T-helper 17 cell (primary cell): ENCODE results near the gene PNRC2. TPM values are rescaled to one million over a fixed set of nuclear protein-coding genes. Genes with fewer than 3 reads are reported as not detected.
"Not testable (repeated sequence)": the region's sequence is repeated elsewhere in the genome, so short reads cannot be mapped to it uniquely, and the experiment has no call there.

ENCODE experiments used
- ATAC-seq: fragments of 150-1000 bp; cut with Tn5 transposase; 2 replicates; pipeline ENCODE4 v1.10.0; 2021; ENCODE audit warnings: mild to moderate bottlenecking, moderate library complexity
- DNase-seq, 3 donors: peaks; one replicate each; pipeline versions ENCODE4 v3.0.0 to v3.0.0-alpha.2; 2020 to 2021
- H3K9me3 ChIP-seq: one replicate; pipeline ENCODE4 v1.7.0; 2013; ENCODE audit warnings: low read length, mild to moderate bottlenecking; ENCODE audit not compliant: control insufficient read depth, poor library complexity, severe bottlenecking
- H3K27ac Mint-ChIP-seq: one replicate; pipeline ENCODE4 v1.8.0; 2022; ENCODE audit warnings: mild to moderate bottlenecking, moderate library complexity, mixed read lengths
- H3K27me3 Mint-ChIP-seq: one replicate; pipeline ENCODE4 v1.8.0; 2022; ENCODE audit warnings: mixed read lengths
- H3K36me3 Mint-ChIP-seq: one replicate; pipeline ENCODE4 v1.8.0; 2022; ENCODE audit warnings: low read depth, mixed read lengths
- H3K4me1 Mint-ChIP-seq: one replicate; pipeline ENCODE4 v1.8.0; 2022; ENCODE audit warnings: mild to moderate bottlenecking, mixed read lengths
- H3K4me3 Mint-ChIP-seq: one replicate; pipeline ENCODE4 v1.8.0; 2022; ENCODE audit warnings: mild to moderate bottlenecking, moderate library complexity, mixed read lengths
- total RNA-seq, 4 donors: library from RNA in 2 of 4; stranded (reverse) in 2 of 4; gene quantifications; one replicate each; pipeline ENCODE4 v1.2.3 and lab custom pipeline; 2022 to 2026

Gene PNRC2
- total RNA-seq, 2 donors from 2014 or later: 121 to 149 TPM

- H3K9me3 ChIP-seq, ATAC-seq, H3K27ac Mint-ChIP-seq, DNase-seq, H3K4me1 Mint-ChIP-seq, H3K4me3 Mint-ChIP-seq, H3K36me3 Mint-ChIP-seq: not testable (repeated sequence)
- peaks cover 32% of the 10 kb centered on the region for H3K27me3 Mint-ChIP-seq
Observed at GRCh38 chr1:24008574-24009184, 49.1 kb downstream of the PNRC2 start.

GRCh38 chr1:24009406-24009805 lies 49.8 kb downstream of the PNRC2 start:
- H3K9me3 ChIP-seq: no peaks in the 10 kb centered on the region
- Mint-ChIP-seq H3K4me3 (no peak overlapping the region), H3K27ac (no peak overlapping the region), H3K4me1 (peaks cover 3% of the 10 kb centered on the region), H3K36me3 (peaks cover 4% of the 10 kb centered on the region), H3K27me3 (peaks cover 32% of the 10 kb centered on the region)
- ATAC-seq (no peak), DNase-seq (no peak)

GRCh38 chr1:24010650-24011049 lies 51.0 kb downstream of the PNRC2 start:
- no peaks in the 10 kb centered on the region for H3K9me3 ChIP-seq
- H3K4me3 Mint-ChIP-seq: no peak overlapping the region
- H3K27ac Mint-ChIP-seq: no peak overlapping the region
- H3K36me3 Mint-ChIP-seq: peaks cover 2% of the 10 kb centered on the region
- peaks cover 3% of the 10 kb centered on the region for H3K4me1 Mint-ChIP-seq
- ATAC-seq (no peak), DNase-seq (no peak)
- peaks cover 37% of the 10 kb centered on the region for H3K27me3 Mint-ChIP-seq

GRCh38 chr1:24012878-24013277 lies 53.2 kb downstream of the PNRC2 start:
- not testable (repeated sequence) for H3K27ac Mint-ChIP-seq, ATAC-seq
- peaks cover 30% of the 10 kb centered on the region for H3K27me3 Mint-ChIP-seq

More at GRCh38 chr1:24012878-24013277, 53.2 kb downstream of the PNRC2 start:
- not testable (repeated sequence) for H3K4me3 Mint-ChIP-seq, DNase-seq, H3K4me1 Mint-ChIP-seq, H3K36me3 Mint-ChIP-seq, H3K9me3 ChIP-seq

Other genes with a start within 250 kb of the PNRC2 start
- gene ELOA, start 216.4 kb upstream of the PNRC2 start, total RNA-seq: 10 to 100 TPM; 34.7 to 39.7 TPM
- 10 to 100 TPM; 67.8 to 80.6 TPM for gene PITHD1, start 181.4 kb upstream of the PNRC2 start, total RNA-seq
- gene LYPLA2, start 168.7 kb upstream of the PNRC2 start, total RNA-seq: 10 to 100 TPM; 52.1 to 57.1 TPM
- gene GALE, start 159.1 kb upstream of the PNRC2 start, total RNA-seq: 1 to 10 TPM; 9.1 to 9.5 TPM
- gene HMGCL, start 134.4 kb upstream of the PNRC2 start, total RNA-seq: 10 to 100 TPM; 13.4 to 16.8 TPM
- 1 to 10 TPM; 4.7 to 4.8 TPM for gene FUCA1, start 91.5 kb upstream of the PNRC2 start, total RNA-seq
- under 1 TPM; 0.13 to 0.85 TPM for gene CNR2, start 46.5 kb upstream of the PNRC2 start, total RNA-seq
- gene SRSF10, start 20.5 kb downstream of the PNRC2 start, total RNA-seq: 100 to 1,000 TPM; 232 to 239 TPM
- not detected for gene MYOM3, start 152.3 kb downstream of the PNRC2 start, total RNA-seq
- not detected for gene IL22RA1, start 183.3 kb downstream of the PNRC2 start, total RNA-seq
- gene IFNLR1, start 227.5 kb downstream of the PNRC2 start, total RNA-seq: 1 to 10 TPM in 1 of 2 donors, under 1 TPM in 1; 0.65 to 1.3 TPM